ENCODE data around the gene FILIP1.

FILIP1 gene

GRCh38 chr6:75288023-75288422, 205.6 kb downstream of the FILIP1 start:
- no peak for DNase-seq

- DNase-seq: no peak
These were observed 206.2 kb downstream of the FILIP1 start for GRCh38 chr6:75287424-75287823.

- no peak for DNase-seq
These were observed 206.6 kb downstream of the FILIP1 start for GRCh38 chr6:75286955-75287354.

- DNase-seq: no peak
These were observed 208.3 kb downstream of the FILIP1 start for GRCh38 chr6:75285283-75285639.

- DNase-seq: peak; percentile 98
These were observed 208.8 kb downstream of the FILIP1 start, which contains the start of gene TMEM30A for GRCh38 chr6:75284632-75285282. TMEM30A (minus strand) TSS chr6:75284792; CDS start chr6:75284638, 154 bp downstream.

GRCh38 chr6:75283907-75284631, 209.5 kb downstream of the FILIP1 start:
- DNase-seq: peak; percentile 3

GRCh38 chr6:75282706-75283105, 210.9 kb downstream of the FILIP1 start:
- DNase-seq: no peak

- no peak for DNase-seq
These were observed 211.9 kb downstream of the FILIP1 start for GRCh38 chr6:75281653-75282052.

- DNase-seq: no peak
These were observed 213.3 kb downstream of the FILIP1 start for GRCh38 chr6:75280131-75280855.

- no peak for DNase-seq
These were observed 214.2 kb downstream of the FILIP1 start for GRCh38 chr6:75279418-75279817.

GRCh38 chr6:75278474-75279077, 215.0 kb downstream of the FILIP1 start:
- no peak for DNase-seq

GRCh38 chr6:75275067-75275466, 218.5 kb downstream of the FILIP1 start:
- no peak for DNase-seq

GRCh38 chr6:75273009-75273408, 220.6 kb downstream of the FILIP1 start:
- DNase-seq: no peak

- DNase-seq: no peak
These were observed 221.3 kb downstream of the FILIP1 start for GRCh38 chr6:75272145-75272840.

GRCh38 chr6:75268988-75269354, 224.6 kb downstream of the FILIP1 start:
- DNase-seq: no peak

- DNase-seq: no peak
These were observed 225.2 kb downstream of the FILIP1 start for GRCh38 chr6:75268121-75268987.

- no peak for DNase-seq
These were observed 226.1 kb downstream of the FILIP1 start for GRCh38 chr6:75267461-75267860.

GRCh38 chr6:75266716-75267291, 226.8 kb downstream of the FILIP1 start:
- peak; percentile 37 for DNase-seq

GRCh38 chr6:75263401-75263750, 230.2 kb downstream of the FILIP1 start:
- no peak for DNase-seq

- no peak for DNase-seq
These were observed 230.7 kb downstream of the FILIP1 start for GRCh38 chr6:75262716-75263400.

- DNase-seq: no peak
These were observed 232.3 kb downstream of the FILIP1 start for GRCh38 chr6:75261299-75261698.
